NCI-H226 (cell line): Measurements from ENCODE around the gene ACTL6B.

Experiments
- DNase-seq: peaks from one replicate; pipeline ENCODE4 v3.0.0-alpha.2; 2015

Gene ACTL6B

GRCh38 chr7:100599911-100600729 is 56.1 kb downstream of the ACTL6B start:
- DNase-seq, result no peak

DNA sequence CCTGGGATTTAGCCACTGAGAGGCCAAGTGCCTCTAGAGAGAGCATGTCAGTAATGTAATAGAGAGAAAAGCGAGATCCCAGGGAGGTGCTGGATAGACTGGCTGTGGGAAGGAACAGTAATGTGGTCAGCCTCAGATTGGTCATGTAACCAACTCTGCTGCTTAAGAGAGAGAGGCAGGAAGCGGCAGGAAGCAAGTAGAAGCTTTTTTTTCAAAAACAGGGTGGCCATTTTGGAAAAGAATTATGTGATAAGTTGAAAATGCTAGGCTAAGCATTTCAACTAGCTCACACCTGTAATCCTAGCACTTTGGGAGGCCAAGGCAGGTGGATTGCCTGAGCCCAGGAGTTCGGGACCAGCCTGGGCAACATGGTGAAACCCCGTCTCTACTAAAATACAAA is 57.8 kb downstream of the ACTL6B start:
- no peak for DNase-seq

DNA sequence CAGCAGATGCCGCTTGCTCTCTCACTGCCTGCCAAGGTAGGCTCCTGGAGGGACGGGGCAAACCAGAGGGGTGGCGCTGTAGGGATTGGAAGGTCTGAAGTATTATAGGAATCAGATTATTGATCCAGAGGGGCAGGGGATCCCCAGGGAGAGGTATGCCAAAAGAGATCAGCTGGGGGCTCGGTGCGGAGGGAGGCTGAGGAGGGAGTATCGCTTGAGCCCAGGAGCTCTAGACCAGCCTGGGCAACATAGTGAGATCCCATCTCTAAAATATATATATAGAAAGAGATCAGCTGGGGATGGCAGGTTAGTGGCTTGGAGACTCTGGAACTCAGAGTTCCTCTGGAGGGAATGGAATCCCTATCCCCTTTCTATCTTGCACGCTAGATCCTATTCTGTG is 61.1 kb downstream of the ACTL6B start:
- no peak for DNase-seq
